ENCODE measurements around the gene HELZ. TPM values are rescaled to one million over a fixed set of nuclear protein-coding genes. Genes with fewer than 3 reads are reported as not detected.

Gene HELZ
- polyA plus RNA-seq, 2 donors, result 2.1 to 3.9 TPM

- 73 to 76% methylated on average over 10 of the region's 10 CpGs for WGBS, 2 donors
- Histone ChIP-seq H3K4me3 (ENCODE audit: low read depth in 1 of 2, low read length in 2 of 2) (no peak overlapping the region), H3K4me1 (ENCODE audit: control insufficient read depth in 2 of 2, insufficient read depth in 2 of 2, low read length in 1 of 2) (peaks cover 0 to 5% of the 10 kb centered on the region in 2 donors), H3K9me3 (ENCODE audit: control insufficient read depth in 2 of 2, insufficient read depth in 1 of 2, low read depth in 1 of 2, low read length in 1 of 2) (no peaks in the 10 kb centered on the region), H3K36me3 (ENCODE audit: control insufficient read depth in 2 of 2, insufficient read depth in 2 of 2, low read length in 1 of 2) (peaks cover 0 to 5% of the 10 kb centered on the region in 2 donors), H3K27ac (ENCODE audit: low read depth in 2 of 2, low read length in 1 of 2) (no peak overlapping the region), H3K27me3 (ENCODE audit: control insufficient read depth in 1 of 2, insufficient read depth in 2 of 2, low read length in 2 of 2) (no peaks in the 10 kb centered on the region)
These were observed 105.0 kb downstream of the HELZ start for GRCh38 chr17:67139784-67140665.

- 95 to 100% methylated on average over 1 of the region's 1 CpG for WGBS, 2 donors
- no peak overlapping the region for H3K4me3 ChIP-seq (ENCODE audit: low read depth in 1 of 2, low read length in 2 of 2)
- H3K36me3 ChIP-seq (ENCODE audit: control insufficient read depth in 2 of 2, insufficient read depth in 2 of 2, low read length in 1 of 2), result peaks cover 0 to 4% of the 10 kb centered on the region in 2 donors
- no peaks in the 10 kb centered on the region for H3K27me3 ChIP-seq (ENCODE audit: control insufficient read depth in 1 of 2, insufficient read depth in 2 of 2, low read length in 2 of 2)
- H3K9me3 ChIP-seq (ENCODE audit: control insufficient read depth in 2 of 2, insufficient read depth in 1 of 2, low read depth in 1 of 2, low read length in 1 of 2), result no peaks in the 10 kb centered on the region
- peaks cover 0 to 5% of the 10 kb centered on the region in 2 donors for H3K4me1 ChIP-seq (ENCODE audit: control insufficient read depth in 2 of 2, insufficient read depth in 2 of 2, low read length in 1 of 2)
- no peak overlapping the region for H3K27ac ChIP-seq (ENCODE audit: low read depth in 2 of 2, low read length in 1 of 2)
These were observed 105.7 kb downstream of the HELZ start for GRCh38 chr17:67139289-67139688.

DNA sequence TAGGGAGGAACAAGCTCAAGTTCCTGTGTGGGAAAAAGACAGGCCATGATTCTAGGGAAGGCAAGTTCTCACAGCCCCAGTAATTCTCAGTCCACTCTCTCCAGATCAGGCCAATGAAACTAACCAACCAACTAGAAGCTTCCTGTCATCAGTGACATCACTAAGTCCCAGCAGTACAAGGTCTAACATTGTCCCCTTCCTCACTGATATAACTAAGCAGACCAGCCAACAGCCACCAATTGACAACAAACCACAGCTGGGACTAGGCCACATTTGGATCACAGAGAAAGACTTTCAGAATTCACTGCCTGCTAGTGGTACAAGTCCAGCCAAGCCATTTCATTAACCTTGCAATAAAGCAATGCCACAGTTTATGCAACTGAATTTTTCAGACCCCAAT lies 106.6 kb downstream of the HELZ start:
- Histone ChIP-seq H3K4me1 (ENCODE audit: control insufficient read depth in 2 of 2, insufficient read depth in 2 of 2, low read length in 1 of 2) (peaks cover 0 to 5% of the 10 kb centered on the region in 2 donors), H3K36me3 (ENCODE audit: control insufficient read depth in 2 of 2, insufficient read depth in 2 of 2, low read length in 1 of 2) (peaks cover 0 to 4% of the 10 kb centered on the region in 2 donors), H3K27ac (ENCODE audit: low read depth in 2 of 2, low read length in 1 of 2) (no peak overlapping the region), H3K27me3 (ENCODE audit: control insufficient read depth in 1 of 2, insufficient read depth in 2 of 2, low read length in 2 of 2) (no peaks in the 10 kb centered on the region), H3K9me3 (ENCODE audit: control insufficient read depth in 2 of 2, insufficient read depth in 1 of 2, low read depth in 1 of 2, low read length in 1 of 2) (no peaks in the 10 kb centered on the region), H3K4me3 (ENCODE audit: low read depth in 1 of 2, low read length in 2 of 2) (no peak overlapping the region)

- H3K27me3 ChIP-seq (ENCODE audit: control insufficient read depth in 1 of 2, insufficient read depth in 2 of 2, low read length in 2 of 2), result no peaks in the 10 kb centered on the region
- no peaks in the 10 kb centered on the region for H3K9me3 ChIP-seq (ENCODE audit: control insufficient read depth in 2 of 2, insufficient read depth in 1 of 2, low read depth in 1 of 2, low read length in 1 of 2)
- no peak overlapping the region for H3K27ac ChIP-seq (ENCODE audit: low read depth in 2 of 2, low read length in 1 of 2)
- peaks cover 0 to 4% of the 10 kb centered on the region in 2 donors for H3K36me3 ChIP-seq (ENCODE audit: control insufficient read depth in 2 of 2, insufficient read depth in 2 of 2, low read length in 1 of 2)
- H3K4me3 ChIP-seq (ENCODE audit: low read depth in 1 of 2, low read length in 2 of 2), result no peak overlapping the region
- 71 to 82% methylated on average over 5 of the region's 5 CpGs for WGBS, 2 donors
- H3K4me1 ChIP-seq (ENCODE audit: control insufficient read depth in 2 of 2, insufficient read depth in 2 of 2, low read length in 1 of 2), result peaks cover 0 to 5% of the 10 kb centered on the region in 2 donors
These were observed 107.1 kb downstream of the HELZ start for GRCh38 chr17:67137860-67138259.

DNA sequence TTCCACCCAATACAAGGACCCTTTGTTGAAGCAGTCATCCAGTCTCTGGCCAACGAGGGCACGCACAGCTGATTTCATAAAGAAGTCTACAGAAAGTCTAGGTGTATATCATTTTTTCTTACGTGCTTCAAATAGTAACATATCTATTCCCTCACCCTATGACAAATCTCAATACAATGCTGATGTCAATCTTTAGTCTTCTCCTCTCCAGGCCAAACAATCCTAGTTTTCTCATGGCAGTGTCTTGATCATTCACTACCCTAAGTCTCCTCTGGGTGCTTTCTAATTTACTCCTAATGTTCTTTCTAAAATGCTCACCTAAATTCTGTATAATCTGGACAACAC lies 108.0 kb downstream of the HELZ start:
- 96 to 98% methylated on average over 3 of the region's 3 CpGs for WGBS, 2 donors

GRCh38 chr17:67136191-67137025 lies 108.6 kb downstream of the HELZ start:
- H3K9me3 ChIP-seq (ENCODE audit: control insufficient read depth in 2 of 2, insufficient read depth in 1 of 2, low read depth in 1 of 2, low read length in 1 of 2), result no peaks in the 10 kb centered on the region
- H3K4me3 ChIP-seq (ENCODE audit: low read depth in 1 of 2, low read length in 2 of 2), result no peak overlapping the region
- peaks cover 0 to 4% of the 10 kb centered on the region in 2 donors for H3K36me3 ChIP-seq (ENCODE audit: control insufficient read depth in 2 of 2, insufficient read depth in 2 of 2, low read length in 1 of 2)
- no peaks in the 10 kb centered on the region for H3K27me3 ChIP-seq (ENCODE audit: control insufficient read depth in 1 of 2, insufficient read depth in 2 of 2, low read length in 2 of 2)
- 90 to 95% methylated on average over 5 of the region's 5 CpGs for WGBS, 2 donors
- peaks cover 0 to 5% of the 10 kb centered on the region in 2 donors for H3K4me1 ChIP-seq (ENCODE audit: control insufficient read depth in 2 of 2, insufficient read depth in 2 of 2, low read length in 1 of 2)
- H3K27ac ChIP-seq (ENCODE audit: low read depth in 2 of 2, low read length in 1 of 2), result no peak overlapping the region

More for the DNA sequence above, 108.0 kb downstream of the HELZ start:
- peaks cover 0 to 5% of the 10 kb centered on the region in 2 donors for H3K4me1 ChIP-seq (ENCODE audit: control insufficient read depth in 2 of 2, insufficient read depth in 2 of 2, low read length in 1 of 2)
- H3K36me3 ChIP-seq (ENCODE audit: control insufficient read depth in 2 of 2, insufficient read depth in 2 of 2, low read length in 1 of 2), result peaks cover 0 to 4% of the 10 kb centered on the region in 2 donors
- no peaks in the 10 kb centered on the region for H3K27me3 ChIP-seq (ENCODE audit: control insufficient read depth in 1 of 2, insufficient read depth in 2 of 2, low read length in 2 of 2)
- H3K27ac ChIP-seq (ENCODE audit: low read depth in 2 of 2, low read length in 1 of 2), result no peak overlapping the region
- no peak overlapping the region for H3K4me3 ChIP-seq (ENCODE audit: low read depth in 1 of 2, low read length in 2 of 2)
- no peaks in the 10 kb centered on the region for H3K9me3 ChIP-seq (ENCODE audit: control insufficient read depth in 2 of 2, insufficient read depth in 1 of 2, low read depth in 1 of 2, low read length in 1 of 2)

DNA sequence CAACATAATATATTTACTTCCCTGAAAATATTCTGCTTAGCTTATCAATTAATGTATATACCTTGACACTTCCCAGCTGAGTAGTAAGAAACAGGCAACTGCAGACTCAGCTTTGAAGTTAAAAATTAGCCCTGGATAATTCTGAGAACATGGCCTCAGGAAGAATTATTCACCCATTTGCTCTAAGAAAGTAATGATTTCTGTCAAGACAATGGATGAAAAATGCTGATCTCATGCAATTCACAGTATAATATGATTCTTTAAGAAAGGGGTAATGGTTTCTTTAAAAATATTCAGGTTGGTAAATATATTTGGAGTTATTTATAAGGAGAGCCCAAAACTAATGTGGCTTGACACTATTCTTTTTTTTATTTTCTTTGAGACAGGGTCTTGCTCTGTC lies 111.8 kb downstream of the HELZ start:
- no peak overlapping the region for H3K4me3 ChIP-seq (ENCODE audit: low read depth in 1 of 2, low read length in 2 of 2)
- no peaks in the 10 kb centered on the region for H3K9me3 ChIP-seq (ENCODE audit: control insufficient read depth in 2 of 2, insufficient read depth in 1 of 2, low read depth in 1 of 2, low read length in 1 of 2)
- no peaks in the 10 kb centered on the region for H3K36me3 ChIP-seq (ENCODE audit: control insufficient read depth in 2 of 2, insufficient read depth in 2 of 2, low read length in 1 of 2)
- no peaks in the 10 kb centered on the region for H3K4me1 ChIP-seq (ENCODE audit: control insufficient read depth in 2 of 2, insufficient read depth in 2 of 2, low read length in 1 of 2)
- no peaks in the 10 kb centered on the region for H3K27me3 ChIP-seq (ENCODE audit: control insufficient read depth in 1 of 2, insufficient read depth in 2 of 2, low read length in 2 of 2)
- H3K27ac ChIP-seq (ENCODE audit: low read depth in 2 of 2, low read length in 1 of 2), result no peak overlapping the region

DNA sequence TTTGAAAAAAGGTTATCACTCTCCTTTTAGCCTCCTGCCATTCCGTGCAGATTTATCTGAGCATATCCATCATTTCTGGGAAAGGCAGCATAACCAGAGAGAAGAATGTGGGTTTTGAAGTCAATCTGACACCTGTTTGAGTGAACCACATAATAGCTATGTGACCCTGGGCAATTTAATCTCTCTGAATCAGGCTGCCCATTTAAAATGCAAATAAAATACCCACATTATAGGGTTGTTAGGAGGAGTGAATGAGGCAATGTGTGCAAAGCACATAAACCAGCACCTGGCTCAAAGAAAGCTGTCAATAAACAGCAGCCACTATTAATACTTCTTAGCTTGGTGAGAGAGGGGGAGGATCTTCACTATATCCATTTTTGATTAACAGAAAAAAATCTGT lies 112.6 kb downstream of the HELZ start:
- Histone ChIP-seq H3K9me3 (ENCODE audit: control insufficient read depth in 2 of 2, insufficient read depth in 1 of 2, low read depth in 1 of 2, low read length in 1 of 2) (no peaks in the 10 kb centered on the region), H3K4me3 (ENCODE audit: low read depth in 1 of 2, low read length in 2 of 2) (no peak overlapping the region), H3K36me3 (ENCODE audit: control insufficient read depth in 2 of 2, insufficient read depth in 2 of 2, low read length in 1 of 2) (no peaks in the 10 kb centered on the region), H3K27me3 (ENCODE audit: control insufficient read depth in 1 of 2, insufficient read depth in 2 of 2, low read length in 2 of 2) (no peaks in the 10 kb centered on the region), H3K4me1 (ENCODE audit: control insufficient read depth in 2 of 2, insufficient read depth in 2 of 2, low read length in 1 of 2) (no peaks in the 10 kb centered on the region), H3K27ac (ENCODE audit: low read depth in 2 of 2, low read length in 1 of 2) (no peak overlapping the region)
- WGBS, 2 donors, result 62 to 87% methylated on average over 1 of the region's 1 CpG

- 93% methylated on average over 4 of the region's 4 CpGs for WGBS, 2 donors
- Histone ChIP-seq H3K4me3 (ENCODE audit: low read depth in 1 of 2, low read length in 2 of 2) (no peak overlapping the region), H3K4me1 (ENCODE audit: control insufficient read depth in 2 of 2, insufficient read depth in 2 of 2, low read length in 1 of 2) (no peaks in the 10 kb centered on the region), H3K27me3 (ENCODE audit: control insufficient read depth in 1 of 2, insufficient read depth in 2 of 2, low read length in 2 of 2) (no peaks in the 10 kb centered on the region), H3K9me3 (ENCODE audit: control insufficient read depth in 2 of 2, insufficient read depth in 1 of 2, low read depth in 1 of 2, low read length in 1 of 2) (no peaks in the 10 kb centered on the region), H3K27ac (ENCODE audit: low read depth in 2 of 2, low read length in 1 of 2) (no peak overlapping the region), H3K36me3 (ENCODE audit: control insufficient read depth in 2 of 2, insufficient read depth in 2 of 2, low read length in 1 of 2) (no peaks in the 10 kb centered on the region)
These were observed 114.2 kb downstream of the HELZ start for GRCh38 chr17:67130768-67131167.

Data from esophagus (tissue), 2 donors.